GM12892 (cell line): ENCODE results near the gene MAP2K1.

Source experiments
- POLR2A ChIP-seq: IDR thresholded peaks from 2 replicates; pipeline ENCODE4 v1.6.1; 2011; ENCODE audit warnings: low read depth, low read length, control low read depth
- POLR2AphosphoS5 ChIP-seq: IDR thresholded peaks from 2 replicates; pipeline ENCODE4 v1.6.1; 2011; ENCODE audit warnings: low read depth, low read length, control low read depth

GRCh38 chr15:66403323-66403722, 16.6 kb downstream of the MAP2K1 start:
- TF ChIP-seq POLR2A (no peak), POLR2AphosphoS5 (no peak)
